ENCODE measurements around the gene IL9R. TPM values are rescaled to one million over a fixed set of nuclear protein-coding genes. Genes with fewer than 3 reads are reported as not detected.
"Not testable (repeated sequence)": the region's sequence is repeated elsewhere in the genome, so short reads cannot be mapped to it uniquely, and the experiment has no call there.

The IL9R gene
- total and polyA plus RNA-seq, 2 experiments from 2014 or later = 0.31 to 0.39 TPM

DNA sequence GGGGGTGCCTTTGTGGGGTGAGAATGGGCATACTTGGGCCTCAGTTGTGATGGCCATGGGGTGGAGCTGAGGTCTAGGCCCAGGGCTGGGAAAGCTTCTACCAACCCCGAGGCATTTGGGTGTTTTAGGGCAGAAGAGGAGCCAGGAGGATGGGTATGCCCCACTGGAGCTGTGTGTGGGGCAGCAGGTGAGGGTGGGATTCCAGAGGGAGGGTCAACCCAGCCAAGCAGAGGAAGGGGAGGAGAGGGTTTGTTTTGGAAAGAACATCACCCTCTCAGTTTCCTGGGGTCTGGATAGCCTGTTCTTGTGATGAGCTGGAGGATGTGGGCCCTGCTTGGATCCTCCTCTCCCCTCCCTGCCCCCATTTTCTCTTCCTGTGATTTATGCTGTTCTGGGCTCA, 620 bp downstream of the IL9R start:
- Histone ChIP-seq H3K36me3 (ENCODE audit: insufficient read depth) (no peaks in the 10 kb centered on the region), H3K4me2 (no peak overlapping the region), H4K20me1 (replicated peaks; ENCODE audit: insufficient read depth) (no peaks in the 10 kb centered on the region), H3K4me3 (no peak overlapping the region), H3K27ac (ENCODE audit: low read depth) (no peak overlapping the region), H3K4me1 (ENCODE audit: insufficient read depth) (no peaks in the 10 kb centered on the region), H3K79me2 (replicated peaks; ENCODE audit: insufficient read depth) (no peaks in the 10 kb centered on the region), H2AFZ (no peak overlapping the region), H3F3A (replicated peaks; ENCODE audit: low read depth) (no peaks in the 10 kb centered on the region), H3K9me2 (ENCODE audit: insufficient read depth) (no peaks in the 10 kb centered on the region), H3K27me3 (ENCODE audit: insufficient read depth) (no peaks in the 10 kb centered on the region)
- peaks cover 87% of the 10 kb centered on the region for H3K9me3 Mint-ChIP-seq
- peaks cover 39% of the 10 kb centered on the region; the same call in 2 of the 3 replicates for H3K36me3 Mint-ChIP-seq (ENCODE audit: low read depth)
- DNase-seq (ENCODE audit: low spot score) = no peak
- no peak overlapping the region for H3K27ac Mint-ChIP-seq
- H3K27me3 Mint-ChIP-seq (ENCODE audit: insufficient read depth, low read depth, poor library complexity) = peaks cover 2% of the 10 kb centered on the region
- no peak for ATAC-seq
- no peak overlapping the region for H3K4me3 Mint-ChIP-seq
- TF ChIP-seq ZNF462 (CRISPR knock-in tag; IDR thresholded peaks at IDR 0.05) = no peak
- H3K4me1 Mint-ChIP-seq = no peaks in the 10 kb centered on the region

DNA sequence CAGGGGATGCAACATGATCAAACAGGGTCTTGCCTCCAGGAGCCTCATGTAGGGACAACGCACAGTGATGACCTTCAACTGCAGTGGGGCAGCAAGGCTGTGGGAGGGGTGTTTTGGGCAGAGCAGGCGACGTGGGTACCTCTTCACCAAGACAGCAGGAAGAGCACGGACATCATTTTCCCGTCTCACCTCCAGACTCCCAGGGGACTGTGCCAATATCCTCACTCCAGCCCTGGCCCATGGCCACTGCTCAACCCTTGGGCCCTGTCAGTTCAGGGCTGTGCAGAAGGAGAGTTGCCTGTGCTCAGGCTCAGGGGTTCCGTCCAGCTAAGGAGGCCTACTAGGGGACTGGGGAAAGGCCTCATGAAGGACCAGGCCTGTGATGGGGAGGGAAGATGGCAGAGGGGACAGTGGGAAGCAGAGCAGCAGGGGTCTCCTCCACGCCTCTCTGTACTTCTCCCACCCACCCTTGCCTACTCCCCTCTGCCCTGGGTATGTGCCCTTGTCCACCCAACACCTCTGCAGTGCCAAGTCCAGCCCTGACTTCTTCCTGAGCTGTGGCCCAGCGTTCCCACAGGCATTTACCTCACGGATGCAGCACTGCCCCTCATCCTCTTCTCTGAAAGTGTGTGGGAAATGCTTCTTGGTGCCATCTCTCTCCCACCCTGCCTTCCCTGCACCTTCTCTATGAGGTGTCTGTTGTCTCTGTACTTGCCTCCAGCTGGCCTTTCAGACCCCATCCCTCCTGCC, 1.4 kb downstream of the IL9R start:
- Histone ChIP-seq H3K4me2 (no peak overlapping the region), H3K27me3 (ENCODE audit: insufficient read depth) (no peaks in the 10 kb centered on the region), H3F3A (replicated peaks; ENCODE audit: low read depth) (no peaks in the 10 kb centered on the region), H4K20me1 (replicated peaks; ENCODE audit: insufficient read depth) (no peaks in the 10 kb centered on the region), H3K4me3 (no peak overlapping the region), H3K79me2 (replicated peaks; ENCODE audit: insufficient read depth) (no peaks in the 10 kb centered on the region), H3K36me3 (ENCODE audit: insufficient read depth) (no peaks in the 10 kb centered on the region), H3K4me1 (ENCODE audit: insufficient read depth) (no peaks in the 10 kb centered on the region), H3K27ac (ENCODE audit: low read depth) (no peak overlapping the region), H2AFZ (no peak overlapping the region), H3K9me2 (ENCODE audit: insufficient read depth) (no peaks in the 10 kb centered on the region)
- no peaks in the 10 kb centered on the region for H3K4me1 Mint-ChIP-seq
- H3K4me3 Mint-ChIP-seq = no peak overlapping the region
- TF ChIP-seq EZH2phosphoT487 (IDR thresholded peaks at IDR 0.05; ENCODE audit: unreplicated experiment) = no peak
- TF ChIP-seq EZH2 (IDR thresholded peaks at IDR 0.05; ENCODE audit: low read depth, unreplicated experiment) = no peak
- no peak for TF ChIP-seq JUNB (IDR thresholded peaks at IDR 0.05; ENCODE audit: unreplicated experiment)
- no peak for TF ChIP-seq ETS1 (IDR thresholded peaks at IDR 0.05)
- DNase-seq (ENCODE audit: low spot score) (no peak), ATAC-seq (no peak)
- peaks cover 38% of the 10 kb centered on the region; the same call in 2 of the 3 replicates for H3K36me3 Mint-ChIP-seq (ENCODE audit: low read depth)
- H3K9me3 Mint-ChIP-seq = peaks cover 95% of the 10 kb centered on the region
- peaks cover 3% of the 10 kb centered on the region for H3K27me3 Mint-ChIP-seq (ENCODE audit: insufficient read depth, low read depth, poor library complexity)
- H3K27ac Mint-ChIP-seq = no peak overlapping the region

DNA sequence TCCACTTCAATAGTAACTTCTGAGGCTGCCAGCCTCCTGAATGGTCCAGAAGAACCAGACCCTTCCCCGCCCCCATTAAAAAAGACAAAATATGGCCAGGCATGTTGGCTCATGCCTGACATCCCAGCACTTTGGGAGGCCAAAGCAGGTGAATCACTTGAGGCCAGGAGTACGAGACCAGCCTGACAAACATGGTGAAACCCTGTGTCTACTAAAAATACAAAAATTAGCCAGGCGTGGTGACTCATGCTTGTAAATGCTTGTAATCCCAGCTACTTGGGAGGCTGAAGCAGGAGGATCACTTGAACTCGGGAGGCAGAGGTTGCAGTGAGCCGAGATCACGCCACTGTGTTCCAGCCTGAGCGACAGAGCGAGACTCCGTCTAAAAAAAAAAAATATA, 2.3 kb downstream of the IL9R start:
- Mint-ChIP-seq H3K36me3 (ENCODE audit: low read depth) (peaks cover 43% of the 10 kb centered on the region), H3K9me3 (peaks cover 100% of the 10 kb centered on the region)
- DNase-seq (ENCODE audit: low spot score); H3K27ac ChIP-seq (ENCODE audit: low read depth); H3K79me2 ChIP-seq (replicated peaks; ENCODE audit: insufficient read depth); H3K4me3 ChIP-seq; H3K9me2 ChIP-seq (ENCODE audit: insufficient read depth); H2AFZ ChIP-seq; H3K4me2 ChIP-seq; H3K4me1 ChIP-seq (ENCODE audit: insufficient read depth); ATAC-seq; H3K4me1 Mint-ChIP-seq; H3K36me3 ChIP-seq (ENCODE audit: insufficient read depth); H3K4me3 Mint-ChIP-seq; H3K27me3 Mint-ChIP-seq (ENCODE audit: insufficient read depth, low read depth, poor library complexity); H3F3A ChIP-seq (replicated peaks; ENCODE audit: low read depth); H4K20me1 ChIP-seq (replicated peaks; ENCODE audit: insufficient read depth); H3K27me3 ChIP-seq (ENCODE audit: insufficient read depth); H3K27ac Mint-ChIP-seq: not testable (repeated sequence)

Measured in GM23338 (cell line).